ENCODE data around the gene SPEM3. TPM values are rescaled to one million over a fixed set of nuclear protein-coding genes. Genes with fewer than 3 reads are reported as not detected.
A peak's percentile ranks its signal among the peaks of the same experiment; 100 is the strongest.

Gene SPEM3
- total RNA-seq, 1 donor from 2014 or later = not detected

GRCh38 chr17:7408252-7408727, 20.4 kb upstream of the SPEM3 start:
- H3K9me3 ChIP-seq (ENCODE audit: low read depth) = no peaks in the 10 kb centered on the region
- H3K4me3 ChIP-seq = no peak overlapping the region

GRCh38 chr17:7408863-7409262, 19.8 kb upstream of the SPEM3 start:
- Histone ChIP-seq H4K20me1 (ENCODE audit: low read depth) (peaks cover 63% of the 10 kb centered on the region), H3K4me3 (no peak overlapping the region), H3K4me2 (no peak overlapping the region), H3K27ac (no peak overlapping the region), H3K79me2 (ENCODE audit: low read depth) (peaks cover 33% of the 10 kb centered on the region), H3K9ac (no peak overlapping the region), H3F3A (ENCODE audit: low read depth) (peaks cover 24% of the 10 kb centered on the region), H3K36me3 (peaks cover 8% of the 10 kb centered on the region), H3K4me1 (peaks cover 19% of the 10 kb centered on the region), H2AFZ (replicated peaks) (no peak overlapping the region), H3K9me3 (ENCODE audit: low read depth) (no peaks in the 10 kb centered on the region), H3K27me3 (no peaks in the 10 kb centered on the region)
- H3K36me3 Mint-ChIP-seq = peaks cover 21% of the 10 kb centered on the region
- H3K4me1 Mint-ChIP-seq = peaks cover 41% of the 10 kb centered on the region
- no peaks in the 10 kb centered on the region for H3K9me3 Mint-ChIP-seq
- H3K27ac Mint-ChIP-seq = peak overlapping the region; percentile 54
- peaks cover 12% of the 10 kb centered on the region for H3K27me3 Mint-ChIP-seq (ENCODE audit: insufficient read depth, low read depth)
- H3K4me3 Mint-ChIP-seq = peak overlapping the region; percentile 49
- TF ChIP-seq EZH2phosphoT487 (IDR thresholded peaks at IDR 0.05) (no peak), CTCF (IDR thresholded peaks at IDR 0.05) (no peak), EZH2 (IDR thresholded peaks at IDR 0.05) (no peak)
- DNase-seq (ENCODE audit: low spot score) = no peak

More at GRCh38 chr17:7408252-7408727, 20.4 kb upstream of the SPEM3 start:
- no peak overlapping the region for H3K27ac ChIP-seq
- Mint-ChIP-seq H3K36me3 (peaks cover 21% of the 10 kb centered on the region), H3K27me3 (ENCODE audit: insufficient read depth, low read depth) (peaks cover 12% of the 10 kb centered on the region), H3K27ac (no peak overlapping the region), H3K9me3 (no peaks in the 10 kb centered on the region), H3K4me1 (peaks cover 41% of the 10 kb centered on the region), H3K4me3 (no peak overlapping the region)
- H3K9ac ChIP-seq = no peak overlapping the region
- H2AFZ ChIP-seq (replicated peaks) = no peak overlapping the region
- peaks cover 19% of the 10 kb centered on the region for H3K4me1 ChIP-seq
- peaks cover 8% of the 10 kb centered on the region for H3K36me3 ChIP-seq
- no peak for DNase-seq (ENCODE audit: low spot score)
- H3K27me3 ChIP-seq = no peaks in the 10 kb centered on the region
- no peak overlapping the region for H3K4me2 ChIP-seq
- peaks cover 30% of the 10 kb centered on the region for H3F3A ChIP-seq (ENCODE audit: low read depth)
- H4K20me1 ChIP-seq (ENCODE audit: low read depth) = peaks cover 60% of the 10 kb centered on the region
- H3K79me2 ChIP-seq (ENCODE audit: low read depth) = peaks cover 33% of the 10 kb centered on the region
- TF ChIP-seq EZH2 (IDR thresholded peaks at IDR 0.05) (no peak), EZH2phosphoT487 (IDR thresholded peaks at IDR 0.05) (no peak), CTCF (IDR thresholded peaks at IDR 0.05) (no peak)

- Mint-ChIP-seq H3K27ac (no peak overlapping the region), H3K4me1 (peaks cover 41% of the 10 kb centered on the region), H3K9me3 (no peaks in the 10 kb centered on the region), H3K4me3 (peak overlapping the region; percentile 46), H3K36me3 (peaks cover 21% of the 10 kb centered on the region), H3K27me3 (ENCODE audit: insufficient read depth, low read depth) (peaks cover 8% of the 10 kb centered on the region)
- Histone ChIP-seq H3F3A (ENCODE audit: low read depth) (peaks cover 24% of the 10 kb centered on the region), H3K4me2 (no peak overlapping the region), H3K79me2 (ENCODE audit: low read depth) (peaks cover 33% of the 10 kb centered on the region), H3K9me3 (ENCODE audit: low read depth) (no peaks in the 10 kb centered on the region), H3K9ac (no peak overlapping the region), H3K36me3 (peaks cover 8% of the 10 kb centered on the region), H3K27me3 (no peaks in the 10 kb centered on the region), H2AFZ (replicated peaks) (no peak overlapping the region), H3K27ac (no peak overlapping the region), H3K4me3 (no peak overlapping the region), H4K20me1 (ENCODE audit: low read depth) (peaks cover 66% of the 10 kb centered on the region), H3K4me1 (peaks cover 19% of the 10 kb centered on the region)
- no peak for DNase-seq (ENCODE audit: low spot score)
- no peak for TF ChIP-seq EZH2 (IDR thresholded peaks at IDR 0.05)
- no peak for TF ChIP-seq EZH2phosphoT487 (IDR thresholded peaks at IDR 0.05)
- TF ChIP-seq CTCF (IDR thresholded peaks at IDR 0.05) = no peak
Measured at GRCh38 chr17:7409716-7410115, 18.9 kb upstream of the SPEM3 start.
